ENCODE measurements around the gene PXDN. TPM values are rescaled to one million over a fixed set of nuclear protein-coding genes. Genes with fewer than 3 reads are reported as not detected.

PXDN gene
- total RNA-seq, 4 donors from 2014 or later = 26.6 to 254 (median 59.8) TPM

- no peak overlapping the region for H3K4me3 ChIP-seq
- H3K27ac ChIP-seq = no peak overlapping the region
- no peaks in the 10 kb centered on the region for H3K9me3 ChIP-seq
- H3K27me3 ChIP-seq = no peaks in the 10 kb centered on the region
- H3K36me3 ChIP-seq = no peaks in the 10 kb centered on the region
- TF ChIP-seq POLR2A (IDR thresholded peaks at IDR 0.05) = no peak
- no peak for TF ChIP-seq CTCF (IDR thresholded peaks at IDR 0.05)
- intact Hi-C loops (cut with DNase I; ENCODE audit: low total_unique reads) = no loop called here
- no peak for DNase-seq
- H3K4me1 ChIP-seq = no peaks in the 10 kb centered on the region
Measured at GRCh38 chr2:1690056-1690775, 54.1 kb downstream of the PXDN start.

- DNase-seq = no peak
- H3K27ac ChIP-seq = no peak overlapping the region
- no peak overlapping the region for H3K4me3 ChIP-seq
- no peaks in the 10 kb centered on the region for H3K4me1 ChIP-seq
- H3K9me3 ChIP-seq = no peaks in the 10 kb centered on the region
- intact Hi-C loops (cut with DNase I; ENCODE audit: low total_unique reads) = no loop called here
- TF ChIP-seq POLR2A (IDR thresholded peaks at IDR 0.05) (no peak), CTCF (IDR thresholded peaks at IDR 0.05) (no peak)
- H3K36me3 ChIP-seq = no peaks in the 10 kb centered on the region
- H3K27me3 ChIP-seq = no peaks in the 10 kb centered on the region
Measured at GRCh38 chr2:1688859-1689258, 55.5 kb downstream of the PXDN start.

DNA sequence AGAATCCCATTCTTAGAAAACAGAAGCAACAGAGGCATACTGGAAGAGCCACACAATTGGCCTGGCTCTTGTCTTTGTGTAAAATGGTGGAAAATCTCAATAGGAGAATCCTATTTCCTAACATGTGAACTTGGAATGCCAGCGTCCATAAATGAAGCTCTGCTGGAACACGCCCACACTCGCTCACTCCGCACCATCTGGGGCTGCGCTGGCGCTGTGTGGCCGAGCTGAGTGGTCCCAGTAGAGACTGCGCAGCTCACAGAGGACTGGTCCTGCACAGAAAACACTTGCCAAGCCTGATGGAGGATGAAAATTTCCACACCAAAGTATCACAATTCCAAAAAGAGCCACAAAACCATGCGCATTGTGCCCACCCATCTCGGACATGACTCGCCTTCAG is 56.2 kb downstream of the PXDN start:
- no peaks in the 10 kb centered on the region for H3K36me3 ChIP-seq

GRCh38 chr2:1687254-1687653 is 57.1 kb downstream of the PXDN start:
- Histone ChIP-seq H3K27me3 (no peaks in the 10 kb centered on the region), H3K4me3 (no peak overlapping the region), H3K36me3 (no peaks in the 10 kb centered on the region), H3K9me3 (no peaks in the 10 kb centered on the region), H3K4me1 (no peaks in the 10 kb centered on the region), H3K27ac (no peak overlapping the region)
- DNase-seq = no peak
- intact Hi-C loops (cut with DNase I; ENCODE audit: low total_unique reads) = no loop called here
- TF ChIP-seq POLR2A (IDR thresholded peaks at IDR 0.05) (no peak), CTCF (IDR thresholded peaks at IDR 0.05) (no peak)

More for the DNA sequence above, 56.2 kb downstream of the PXDN start:
- H3K9me3 ChIP-seq = no peaks in the 10 kb centered on the region
- no peaks in the 10 kb centered on the region for H3K4me1 ChIP-seq
- H3K27ac ChIP-seq = no peak overlapping the region
- intact Hi-C loops (cut with DNase I; ENCODE audit: low total_unique reads) = no loop called here
- no peak overlapping the region for H3K4me3 ChIP-seq
- H3K27me3 ChIP-seq = no peaks in the 10 kb centered on the region
- DNase-seq = no peak
- no peak for TF ChIP-seq POLR2A (IDR thresholded peaks at IDR 0.05)
- TF ChIP-seq CTCF (IDR thresholded peaks at IDR 0.05) = no peak

- Histone ChIP-seq H3K27ac (no peak overlapping the region), H3K4me1 (no peaks in the 10 kb centered on the region), H3K36me3 (no peaks in the 10 kb centered on the region), H3K9me3 (no peaks in the 10 kb centered on the region), H3K27me3 (no peaks in the 10 kb centered on the region), H3K4me3 (no peak overlapping the region)
- TF ChIP-seq CTCF (IDR thresholded peaks at IDR 0.05) = no peak
- no peak for TF ChIP-seq POLR2A (IDR thresholded peaks at IDR 0.05)
- intact Hi-C loops (cut with DNase I; ENCODE audit: low total_unique reads) = no loop called here
- DNase-seq = no peak
Measured at GRCh38 chr2:1686784-1687105, 57.6 kb downstream of the PXDN start.
